HepG2 (cell line): ENCODE measurements around the gene ARHGAP21. TPM values are rescaled to one million over a fixed set of nuclear protein-coding genes. Genes with fewer than 3 reads are reported as not detected.

Experiments used
- AFF4 ChIP-seq: sonication (generic); formaldehyde crosslinking; IDR thresholded peaks from 2 replicates; pipeline ENCODE4 v1.4.0; 2020; ENCODE audit warnings: missing genetic modification reagents
- CREB3 ChIP-seq: sonication (generic); formaldehyde crosslinking; IDR thresholded peaks from 2 replicates; pipeline ENCODE4 v1.5.0; 2020; ENCODE audit warnings: missing genetic modification reagents
- IRF1 ChIP-seq: sonication (generic); formaldehyde crosslinking; IDR thresholded peaks from 2 replicates; pipeline ENCODE4 v1.4.0; 2020; ENCODE audit warnings: low read depth, mild to moderate bottlenecking, missing genetic modification reagents
- MTF2 ChIP-seq: sonication (generic); formaldehyde crosslinking; IDR thresholded peaks from 2 replicates; pipeline ENCODE4 v1.5.0; 2020; ENCODE audit warnings: missing genetic modification reagents, borderline replicate concordance
- MYPOP ChIP-seq: sonication (generic); formaldehyde crosslinking; IDR thresholded peaks from 2 replicates; pipeline ENCODE4 v1.8.1; 2023; ENCODE audit warnings: mild to moderate bottlenecking, moderate library complexity, missing genetic modification reagents
- NR0B2 ChIP-seq: sonication (generic); formaldehyde crosslinking; IDR thresholded peaks from 2 replicates; pipeline ENCODE4 v1.4.0; 2020; ENCODE audit warnings: mild to moderate bottlenecking, missing genetic modification reagents
- TBX3 ChIP-seq: fragments of 450-650 bp; IDR thresholded peaks from 2 replicates; pipeline ENCODE4 v1.6.1; 2017; ENCODE audit warnings: antibody characterized with exemption, mild to moderate bottlenecking, inconsistent platforms, borderline replicate concordance
- ZKSCAN8 ChIP-seq: IDR thresholded peaks from 2 replicates; pipeline ENCODE4 v1.6.1; 2016; ENCODE audit warnings: borderline replicate concordance, missing genetic modification reagents, missing compliant biosample characterization
- ZNF282 ChIP-seq: fragments of 450-650 bp; IDR thresholded peaks from 2 replicates; pipeline ENCODE4 v1.6.1; 2018; ENCODE audit not compliant: partially characterized antibody
- ZNF343 ChIP-seq: sonication (generic); formaldehyde crosslinking; IDR thresholded peaks from 2 replicates; pipeline ENCODE4 v1.4.0; 2020; ENCODE audit warnings: mild to moderate bottlenecking, missing genetic modification reagents
- ZNF383 ChIP-seq: sonication (generic); formaldehyde crosslinking; IDR thresholded peaks from 2 replicates; pipeline ENCODE4 v1.4.0; 2020; ENCODE audit warnings: missing genetic modification reagents, mild to moderate bottlenecking, borderline replicate concordance
- ZNF430 ChIP-seq: sonication (generic); formaldehyde crosslinking; IDR thresholded peaks from 2 replicates; pipeline ENCODE4 v1.9.0; 2021; ENCODE audit warnings: mild to moderate bottlenecking, missing genetic modification reagents
- ZNF503 ChIP-seq: sonication (generic); formaldehyde crosslinking; IDR thresholded peaks from 2 replicates; pipeline ENCODE4 v1.4.0; 2020; ENCODE audit warnings: missing genetic modification reagents
- ZNF549 ChIP-seq: sonication (generic); formaldehyde crosslinking; IDR thresholded peaks from 2 replicates; pipeline ENCODE4 v1.5.0; 2020; ENCODE audit warnings: missing genetic modification reagents
- ZNF557 ChIP-seq: sonication (generic); formaldehyde crosslinking; IDR thresholded peaks from 2 replicates; pipeline ENCODE4 v1.4.0; 2020; ENCODE audit warnings: missing genetic modification reagents
- ZNF572 ChIP-seq: sonication (generic); formaldehyde crosslinking; IDR thresholded peaks from 2 replicates; pipeline ENCODE4 v1.5.1; 2020; ENCODE audit warnings: mild to moderate bottlenecking, missing genetic modification reagents
- ZNF597 ChIP-seq: sonication (generic); formaldehyde crosslinking; IDR thresholded peaks from 2 replicates; pipeline ENCODE4 v1.5.0; 2020; ENCODE audit warnings: missing genetic modification reagents
- ZNF7 ChIP-seq: IDR thresholded peaks from 2 replicates; pipeline ENCODE4 v1.6.1; 2016; ENCODE audit warnings: missing biosample characterization, missing genetic modification reagents
- polyA plus RNA-seq, 8 experiments: library from polyadenylated mRNA; depleted of rRNA in 3 of 8; stranded (reverse) in 7 of 8; unstranded in 1 of 8; fragments of >200 nt; fragmentation: Illumina TruSeq in 4 of 8; extraction: Trizol in 4 of 8; gene quantifications; 2 replicates each; pipeline versions ENCODE4 v1.2.1 to v1.2.3, GENCODE V29; 2011 to 2016; ENCODE audit warnings: low read depth in 4 of 8, missing spikeins in 1 of 8, mixed read lengths in 1 of 8; ENCODE audit not compliant: insufficient read depth in 1 of 8
- total RNA-seq, 5 experiments: library from RNA; depleted of rRNA; stranded (reverse); fragments of >200 nt; fragmentation: Illumina TruSeq; extraction: Trizol; gene quantifications; 2 replicates each; pipeline ENCODE4 v1.2.3, GENCODE V29; 2016; ENCODE audit warnings: low read depth in 1 of 5

Gene ARHGAP21
- total and polyA plus RNA-seq, 2 of the 13 experiments (the other 11 are each of a cell fraction or from before 2014, with no cell fraction given): 23.9 to 26.6 TPM

GRCh38 chr10:24724381-24725228 lies 918 bp upstream of the ARHGAP21 start (continued):
- TF ChIP-seq ZKSCAN8 (CRISPR knock-in tag) (no peak), MTF2 (CRISPR knock-in tag) (no peak), ZNF430 (CRISPR knock-in tag) (no peak), MYPOP (CRISPR knock-in tag) (0 out of 2 replicates have a peak, but pooled peaks have one; percentile 48), ZNF383 (CRISPR knock-in tag) (no peak), AFF4 (CRISPR knock-in tag) (no peak), ZNF557 (CRISPR knock-in tag) (0 out of 2 replicates have a peak, but pooled peaks have one; percentile 11), ZNF7 (CRISPR knock-in tag) (no peak), ZNF282 (no peak), IRF1 (no peak), ZNF549 (CRISPR knock-in tag) (no peak), ZNF343 (CRISPR knock-in tag) (no peak), NR0B2 (no peak), ZNF597 (CRISPR knock-in tag) (no peak), ZNF572 (CRISPR knock-in tag) (no peak), ZNF503 (CRISPR knock-in tag) (no peak), CREB3 (CRISPR knock-in tag) (no peak), TBX3 (no peak)
